Neural cell (in vitro differentiated cells): ENCODE measurements around the gene AFF2. TPM values are rescaled to one million over a fixed set of nuclear protein-coding genes. Genes with fewer than 3 reads are reported as not detected.

Experiments
- H2AFZ ChIP-seq: fragments of 200-600, 300-800 bp; sonication (generic), shearing (Covaris generic); 2 replicates; pipeline ENCODE4 v1.6.0; 2014; ENCODE audit warnings: low read depth, mild to moderate bottlenecking, antibody characterized with exemption, low read length, moderate library complexity
- H3F3A ChIP-seq: fragments of 200-600 bp; shearing (Covaris generic); 2 replicates; pipeline ENCODE4 v1.6.1; 2016; ENCODE audit warnings: mild to moderate bottlenecking, moderate library complexity, mixed read lengths, antibody characterized with exemption, low read length; ENCODE audit not compliant: insufficient read depth, poor library complexity, severe bottlenecking
- H3K27ac ChIP-seq: fragments of 200-600, 300-800 bp; sonication (generic), shearing (Covaris generic); 2 replicates; pipeline ENCODE4 v1.5.1; 2014; ENCODE audit warnings: mild to moderate bottlenecking, low read length, moderate library complexity
- H3K27me3 ChIP-seq: fragments of 300-800, 200-600 bp; sonication (generic), shearing (Covaris generic); 2 replicates; pipeline ENCODE4 v1.6.0; 2014; ENCODE audit warnings: mild to moderate bottlenecking, low read depth, low read length, moderate library complexity; ENCODE audit not compliant: insufficient read depth
- H3K36me3 ChIP-seq: fragments of 300-800, 200-600 bp; sonication (generic), shearing (Covaris generic); 2 replicates; pipeline ENCODE4 v1.5.1; 2014; ENCODE audit warnings: mild to moderate bottlenecking, antibody characterized with exemption, low read length, moderate library complexity; ENCODE audit not compliant: insufficient read depth
- H3K4me2 ChIP-seq: fragments of 300-800, 200-600 bp; sonication (generic), shearing (Covaris generic); 2 replicates; pipeline ENCODE4 v1.6.0; 2014; ENCODE audit warnings: mild to moderate bottlenecking, low read length
- H3K4me3 ChIP-seq: fragments of 300-800, 200-600 bp; sonication (generic), shearing (Covaris generic); 2 replicates; pipeline ENCODE4 v1.5.1; 2014; ENCODE audit warnings: mild to moderate bottlenecking, low read length, moderate library complexity
- H3K79me2 ChIP-seq: fragments of 200-600 bp; shearing (Covaris generic); replicated peaks from 2 replicates; pipeline ENCODE4 v1.6.0; 2014; ENCODE audit warnings: mild to moderate bottlenecking, low read length, moderate library complexity; ENCODE audit not compliant: insufficient read depth
- H3K9ac ChIP-seq: fragments of 300-800, 200-600 bp; sonication (generic), shearing (Covaris generic); 2 replicates; pipeline ENCODE4 v1.6.1; 2016; ENCODE audit warnings: mild to moderate bottlenecking, low read length, mixed read lengths
- H3K9me2 ChIP-seq: fragments of 200-600 bp; shearing (Covaris generic); 2 replicates; pipeline ENCODE4 v1.6.1; 2016; ENCODE audit warnings: mild to moderate bottlenecking, low read length, mixed read lengths; ENCODE audit not compliant: insufficient read depth
- H3K9me3 ChIP-seq: fragments of 200-600, 300-800 bp; sonication (generic), shearing (Covaris generic); 2 replicates; pipeline ENCODE4 v1.6.1; 2016; ENCODE audit warnings: mild to moderate bottlenecking, mixed run types, low read length, moderate library complexity, mixed read lengths
- H4K20me1 ChIP-seq: fragments of 200-600 bp; shearing (Covaris generic); 2 replicates; pipeline ENCODE4 v1.6.1; 2016; ENCODE audit warnings: mild to moderate bottlenecking, mixed run types; ENCODE audit not compliant: insufficient read depth
- EP300 ChIP-seq: fragments of 450-650 bp; conservative IDR thresholded peaks from 2 replicates; pipeline ENCODE4 v1.6.1; 2014; ENCODE audit warnings: antibody characterized with exemption, mild to moderate bottlenecking, moderate library complexity; ENCODE audit not compliant: poor library complexity, severe bottlenecking
- EZH2 ChIP-seq: fragments of 200-600, 300-800 bp; shearing (Covaris generic), sonication (generic); IDR thresholded peaks from 2 replicates; pipeline ENCODE4 v1.6.1; 2014; ENCODE audit warnings: antibody characterized with exemption, low read length, borderline replicate concordance, mild to moderate bottlenecking; ENCODE audit not compliant: insufficient read depth, poor library complexity, severe bottlenecking
- MXI1 ChIP-seq: fragments of 450-650 bp; conservative IDR thresholded peaks from 2 replicates; pipeline ENCODE4 v1.6.1; 2014; ENCODE audit warnings: antibody characterized with exemption, mild to moderate bottlenecking; ENCODE audit not compliant: poor library complexity, severe bottlenecking
- POLR2AphosphoS5 ChIP-seq: IDR thresholded peaks from 2 replicates; pipeline ENCODE4 v1.6.1; 2012
- RAD21 ChIP-seq: fragments of 450-650 bp; conservative IDR thresholded peaks from 2 replicates; pipeline ENCODE4 v1.6.1; 2014; ENCODE audit warnings: antibody characterized with exemption, mild to moderate bottlenecking, moderate library complexity
- SMC3 ChIP-seq: fragments of 450-650 bp; conservative IDR thresholded peaks from 2 replicates; pipeline ENCODE4 v1.6.1; 2014; ENCODE audit warnings: antibody characterized with exemption, mild to moderate bottlenecking, moderate library complexity; ENCODE audit not compliant: poor library complexity
- TAF1 ChIP-seq: IDR thresholded peaks from 2 replicates; pipeline ENCODE4 v1.6.1; 2012; ENCODE audit warnings: low read depth
- polyA plus RNA-seq: library from polyadenylated mRNA; depleted of rRNA; stranded (reverse); fragments of >200 nt; gene quantifications from 2 replicates; pipeline ENCODE4 v1.2.3, GENCODE V29; 2014
- TF ChIP-seq, protein P1 (sequence below): IDR thresholded peaks from 2 replicates; pipeline ENCODE4 v1.6.1; 2012; ENCODE audit warnings: borderline replicate concordance
- TF ChIP-seq, protein P2 (sequence below): fragments of 450-650 bp; IDR thresholded peaks from 2 replicates; pipeline ENCODE4 v1.5.1; 2014; ENCODE audit warnings: antibody characterized with exemption, mild to moderate bottlenecking, moderate library complexity; ENCODE audit not compliant: poor library complexity, severe bottlenecking

The AFF2 gene
- polyA plus RNA-seq, 1 donor from 2014 or later = 10.5 TPM

DNA sequence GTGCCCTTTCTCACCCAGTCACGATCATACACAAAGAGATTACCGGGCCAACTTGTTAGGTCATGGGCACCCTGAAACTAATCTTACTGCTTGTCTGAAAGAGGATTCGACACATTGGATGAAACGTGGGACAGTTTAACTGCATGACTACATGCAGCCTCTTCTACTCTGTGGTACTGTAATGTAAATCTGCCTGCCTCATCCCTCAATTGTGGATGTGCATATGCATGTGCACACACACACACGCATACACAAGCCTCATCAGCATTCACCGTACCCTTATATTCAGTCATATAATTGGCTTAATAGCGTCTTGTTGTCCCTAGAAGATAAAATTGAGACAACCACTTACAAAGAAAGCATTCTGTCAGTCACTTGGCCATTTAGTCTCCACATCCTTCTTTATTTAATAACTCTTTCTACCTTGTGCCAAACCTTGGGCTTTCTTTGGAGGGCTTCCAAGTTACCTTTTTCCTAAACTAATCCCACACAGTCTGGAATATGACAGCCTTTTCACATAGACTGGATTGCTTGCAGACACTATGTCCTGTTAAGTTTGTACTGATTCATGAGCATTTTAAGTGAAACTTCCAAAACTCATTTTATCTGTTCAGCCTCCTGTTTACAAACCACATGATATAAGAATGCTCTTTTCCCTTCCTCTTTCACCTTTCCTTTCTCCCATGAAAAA is 132.9 kb downstream of the AFF2 start:
- H2AFZ ChIP-seq = no peak overlapping the region
- H3K27ac ChIP-seq = no peak overlapping the region
- H3K79me2 ChIP-seq = no peaks in the 10 kb centered on the region
- no peaks in the 10 kb centered on the region for H3K27me3 ChIP-seq
- H3K9me2 ChIP-seq = no peaks in the 10 kb centered on the region
- H3F3A ChIP-seq = no peaks in the 10 kb centered on the region
- no peaks in the 10 kb centered on the region for H3K9me3 ChIP-seq
- H3K4me2 ChIP-seq = no peak overlapping the region
- no peaks in the 10 kb centered on the region for H4K20me1 ChIP-seq
- no peak overlapping the region for H3K9ac ChIP-seq
- H3K36me3 ChIP-seq = no peaks in the 10 kb centered on the region
- TF ChIP-seq TAF1 (no peak), EP300 (no peak), EZH2 (no peak), POLR2AphosphoS5 (no peak), MXI1 (no peak), RAD21 (no peak), SMC3 (no peak)
- TF ChIP-seq, protein P1, sequence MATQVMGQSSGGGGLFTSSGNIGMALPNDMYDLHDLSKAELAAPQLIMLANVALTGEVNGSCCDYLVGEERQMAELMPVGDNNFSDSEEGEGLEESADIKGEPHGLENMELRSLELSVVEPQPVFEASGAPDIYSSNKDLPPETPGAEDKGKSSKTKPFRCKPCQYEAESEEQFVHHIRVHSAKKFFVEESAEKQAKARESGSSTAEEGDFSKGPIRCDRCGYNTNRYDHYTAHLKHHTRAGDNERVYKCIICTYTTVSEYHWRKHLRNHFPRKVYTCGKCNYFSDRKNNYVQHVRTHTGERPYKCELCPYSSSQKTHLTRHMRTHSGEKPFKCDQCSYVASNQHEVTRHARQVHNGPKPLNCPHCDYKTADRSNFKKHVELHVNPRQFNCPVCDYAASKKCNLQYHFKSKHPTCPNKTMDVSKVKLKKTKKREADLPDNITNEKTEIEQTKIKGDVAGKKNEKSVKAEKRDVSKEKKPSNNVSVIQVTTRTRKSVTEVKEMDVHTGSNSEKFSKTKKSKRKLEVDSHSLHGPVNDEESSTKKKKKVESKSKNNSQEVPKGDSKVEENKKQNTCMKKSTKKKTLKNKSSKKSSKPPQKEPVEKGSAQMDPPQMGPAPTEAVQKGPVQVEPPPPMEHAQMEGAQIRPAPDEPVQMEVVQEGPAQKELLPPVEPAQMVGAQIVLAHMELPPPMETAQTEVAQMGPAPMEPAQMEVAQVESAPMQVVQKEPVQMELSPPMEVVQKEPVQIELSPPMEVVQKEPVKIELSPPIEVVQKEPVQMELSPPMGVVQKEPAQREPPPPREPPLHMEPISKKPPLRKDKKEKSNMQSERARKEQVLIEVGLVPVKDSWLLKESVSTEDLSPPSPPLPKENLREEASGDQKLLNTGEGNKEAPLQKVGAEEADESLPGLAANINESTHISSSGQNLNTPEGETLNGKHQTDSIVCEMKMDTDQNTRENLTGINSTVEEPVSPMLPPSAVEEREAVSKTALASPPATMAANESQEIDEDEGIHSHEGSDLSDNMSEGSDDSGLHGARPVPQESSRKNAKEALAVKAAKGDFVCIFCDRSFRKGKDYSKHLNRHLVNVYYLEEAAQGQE = no peak
- TF ChIP-seq, protein P2, sequence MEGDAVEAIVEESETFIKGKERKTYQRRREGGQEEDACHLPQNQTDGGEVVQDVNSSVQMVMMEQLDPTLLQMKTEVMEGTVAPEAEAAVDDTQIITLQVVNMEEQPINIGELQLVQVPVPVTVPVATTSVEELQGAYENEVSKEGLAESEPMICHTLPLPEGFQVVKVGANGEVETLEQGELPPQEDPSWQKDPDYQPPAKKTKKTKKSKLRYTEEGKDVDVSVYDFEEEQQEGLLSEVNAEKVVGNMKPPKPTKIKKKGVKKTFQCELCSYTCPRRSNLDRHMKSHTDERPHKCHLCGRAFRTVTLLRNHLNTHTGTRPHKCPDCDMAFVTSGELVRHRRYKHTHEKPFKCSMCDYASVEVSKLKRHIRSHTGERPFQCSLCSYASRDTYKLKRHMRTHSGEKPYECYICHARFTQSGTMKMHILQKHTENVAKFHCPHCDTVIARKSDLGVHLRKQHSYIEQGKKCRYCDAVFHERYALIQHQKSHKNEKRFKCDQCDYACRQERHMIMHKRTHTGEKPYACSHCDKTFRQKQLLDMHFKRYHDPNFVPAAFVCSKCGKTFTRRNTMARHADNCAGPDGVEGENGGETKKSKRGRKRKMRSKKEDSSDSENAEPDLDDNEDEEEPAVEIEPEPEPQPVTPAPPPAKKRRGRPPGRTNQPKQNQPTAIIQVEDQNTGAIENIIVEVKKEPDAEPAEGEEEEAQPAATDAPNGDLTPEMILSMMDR = no peak
- no peak overlapping the region for H3K4me3 ChIP-seq

GRCh38 chrX:148634591-148634990 is 134.2 kb downstream of the AFF2 start:
- Histone ChIP-seq H3K9me3 (no peaks in the 10 kb centered on the region), H4K20me1 (no peaks in the 10 kb centered on the region), H3K9me2 (no peaks in the 10 kb centered on the region), H3K79me2 (no peaks in the 10 kb centered on the region), H3K27ac (no peak overlapping the region), H3K9ac (no peak overlapping the region), H3K4me3 (no peak overlapping the region), H2AFZ (no peak overlapping the region), H3F3A (no peaks in the 10 kb centered on the region), H3K27me3 (no peaks in the 10 kb centered on the region), H3K4me2 (no peak overlapping the region), H3K36me3 (no peaks in the 10 kb centered on the region)
- TF ChIP-seq MXI1 (no peak), EZH2 (no peak), EP300 (no peak), TAF1 (no peak), SMC3 (no peak), RAD21 (no peak), POLR2AphosphoS5 (no peak)
- TF ChIP-seq, protein P1 = no peak
- TF ChIP-seq, protein P2 = no peak
